Ovary (tissue), 9 donors: ENCODE data around the gene POLL. TPM values are rescaled to one million over a fixed set of nuclear protein-coding genes. Genes with fewer than 3 reads are reported as not detected.

Source experiments
- DNase-seq, 5 donors: peaks; one replicate each; pipeline ENCODE4 v3.0.0-alpha.2; 2019 to 2020
- H3K27ac ChIP-seq, 2 donors: fragments of 200-600 bp; one replicate each; pipeline versions ENCODE4 v1.5.1 to v1.8.0; 2019 to 2022
- H3K27me3 ChIP-seq: fragments of 200-600 bp; one replicate; pipeline ENCODE4 v1.8.0; 2022
- H3K36me3 ChIP-seq: fragments of 200-600 bp; sonication (generic); one replicate; pipeline ENCODE4 v1.5.1; 2019
- H3K4me1 ChIP-seq: one replicate; pipeline ENCODE4 v1.8.1; 2013; ENCODE audit warnings: mild to moderate bottlenecking, moderate library complexity; ENCODE audit not compliant: insufficient read depth
- H3K4me3 ChIP-seq: fragments of 200-600 bp; sonication (generic); one replicate; pipeline ENCODE4 v1.5.1; 2017
- H3K9me3 ChIP-seq, 2 donors: fragments of 200-600 bp in 1 of 2; sonication (generic) in 1 of 2; one replicate each; pipeline versions ENCODE4 v1.5.1 to v1.8.1; 2013 to 2019; ENCODE audit warnings: mild to moderate bottlenecking in 1 of 2, moderate library complexity in 1 of 2
- EP300 ChIP-seq: sonication (generic); formaldehyde crosslinking; IDR thresholded peaks from one replicate; pipeline ENCODE4 v1.6.1; 2017; ENCODE audit warnings: antibody characterized with exemption
- POLR2A ChIP-seq: fragments of 450-650 bp; IDR thresholded peaks from one replicate; pipeline ENCODE4 v1.6.1; 2017; ENCODE audit warnings: antibody characterized with exemption, mild to moderate bottlenecking, moderate library complexity
- WGBS, 3 donors: extraction: QIAGEN DNeasy Blood & Tissue Kit in 1 of 3; methylation state at CpG; one replicate each; pipeline versions ENCODE4 v1.1.5 to v1.1.7; 2013 to 2017; 5-methylcytosine and 5-hydroxymethylcytosine counted together
- intact Hi-C, 4 donors: fragments of 100-400 bp; cut with DNase I; formaldehyde crosslinking; loops; one replicate each; pipeline versions ENCODE4 v1.11.0 to v1.15.1; 2022 to 2023
- polyA plus RNA-seq, 2 donors: library from polyadenylated mRNA; stranded (reverse); fragments of 200-250 nt in 1 of 2; fragments of 350-450 nt in 1 of 2; fragmentation: Illumina TruSeq in 1 of 2; extraction: RNeasy Lipid Tissue Mini Kit (QIAGEN cat#74804) in 1 of 2; gene quantifications; one replicate each; pipeline ENCODE4 v1.2.3, GENCODE V29; 2013 to 2014
- total RNA-seq, 7 donors: library from RNA; depleted of rRNA in 2 of 7; stranded (reverse); fragments of >200 nt in 2 of 7; fragmentation: NEBNext Ultra II Directional in 3 of 7; extraction: Animal tissue kit (Norgen Biotek cat#: 25700) in 3 of 7; gene quantifications; one replicate each; pipeline versions ENCODE4 v1.1.0 to v1.2.4, GENCODE V29; 2016 to 2023
- TF ChIP-seq, protein P1 (sequence below), 3 donors: fragments of 450-650 bp in 2 of 3; fragments of 200-600 bp in 1 of 3; IDR thresholded peaks; one replicate each; pipeline versions ENCODE4 v1.5.1 to v1.8.0; 2016 to 2022; ENCODE audit warnings: antibody characterized with exemption in 3 of 3, mild to moderate bottlenecking in 1 of 3
- donor health status: DM: no; HTN: no; CAD: no; lungs with moderate emphysema.
- donor health status: DM: no; HTN: no; CAD: no.
- donor health status: Bipolar disorder and iron deficiency.
- donor health status: DM: yes; HTN: yes; CAD: no.
- donor health status: DM: no; HTN: no; CAD: no.
- donor health status: DM: yes; HTN: yes; CAD: no.

POLL gene
- total and polyA plus RNA-seq, 9 donors = 17.3 to 33.8 (median 31.0) TPM

DNA sequence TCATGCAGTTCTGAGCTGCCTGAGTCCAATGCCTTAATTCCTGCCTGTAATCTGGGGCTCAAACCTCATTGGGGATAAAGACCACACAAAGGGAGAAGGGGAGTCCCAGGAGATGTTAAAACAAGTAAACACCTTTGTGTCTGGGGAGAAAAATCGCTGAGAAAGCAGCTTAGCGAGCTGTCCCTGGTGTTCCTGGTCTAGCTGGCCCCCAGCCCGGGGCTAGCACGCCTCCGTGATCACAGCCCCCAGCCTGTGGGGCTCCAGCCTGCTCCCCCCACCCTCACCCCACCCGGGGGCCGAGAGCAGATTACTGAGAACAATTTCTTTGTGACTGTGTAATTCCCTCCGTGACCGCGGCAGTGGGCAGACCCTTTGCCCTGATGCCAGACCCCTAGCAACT is 24.8 kb upstream of the POLL start:
- intact Hi-C loops = no loop called here
- WGBS, 3 donors = 25 to 52% (median 28%) methylated on average over 10 of the region's 10 CpGs
- H3K27me3 ChIP-seq = no peaks in the 10 kb centered on the region
- H3K4me3 ChIP-seq = no peak overlapping the region
- TF ChIP-seq EP300 = no peak
- TF ChIP-seq, protein P1, sequence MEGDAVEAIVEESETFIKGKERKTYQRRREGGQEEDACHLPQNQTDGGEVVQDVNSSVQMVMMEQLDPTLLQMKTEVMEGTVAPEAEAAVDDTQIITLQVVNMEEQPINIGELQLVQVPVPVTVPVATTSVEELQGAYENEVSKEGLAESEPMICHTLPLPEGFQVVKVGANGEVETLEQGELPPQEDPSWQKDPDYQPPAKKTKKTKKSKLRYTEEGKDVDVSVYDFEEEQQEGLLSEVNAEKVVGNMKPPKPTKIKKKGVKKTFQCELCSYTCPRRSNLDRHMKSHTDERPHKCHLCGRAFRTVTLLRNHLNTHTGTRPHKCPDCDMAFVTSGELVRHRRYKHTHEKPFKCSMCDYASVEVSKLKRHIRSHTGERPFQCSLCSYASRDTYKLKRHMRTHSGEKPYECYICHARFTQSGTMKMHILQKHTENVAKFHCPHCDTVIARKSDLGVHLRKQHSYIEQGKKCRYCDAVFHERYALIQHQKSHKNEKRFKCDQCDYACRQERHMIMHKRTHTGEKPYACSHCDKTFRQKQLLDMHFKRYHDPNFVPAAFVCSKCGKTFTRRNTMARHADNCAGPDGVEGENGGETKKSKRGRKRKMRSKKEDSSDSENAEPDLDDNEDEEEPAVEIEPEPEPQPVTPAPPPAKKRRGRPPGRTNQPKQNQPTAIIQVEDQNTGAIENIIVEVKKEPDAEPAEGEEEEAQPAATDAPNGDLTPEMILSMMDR (IDR thresholded peaks at IDR 0.05) = no peak
- TF ChIP-seq POLR2A = no peak
- H3K4me1 ChIP-seq = no peaks in the 10 kb centered on the region
- DNase-seq = peak in 2 of 5 donors; percentile 29 to 51
- no peaks in the 10 kb centered on the region for H3K9me3 ChIP-seq
- no peak overlapping the region for H3K27ac ChIP-seq
- peaks cover 2% of the 10 kb centered on the region for H3K36me3 ChIP-seq

DNA sequence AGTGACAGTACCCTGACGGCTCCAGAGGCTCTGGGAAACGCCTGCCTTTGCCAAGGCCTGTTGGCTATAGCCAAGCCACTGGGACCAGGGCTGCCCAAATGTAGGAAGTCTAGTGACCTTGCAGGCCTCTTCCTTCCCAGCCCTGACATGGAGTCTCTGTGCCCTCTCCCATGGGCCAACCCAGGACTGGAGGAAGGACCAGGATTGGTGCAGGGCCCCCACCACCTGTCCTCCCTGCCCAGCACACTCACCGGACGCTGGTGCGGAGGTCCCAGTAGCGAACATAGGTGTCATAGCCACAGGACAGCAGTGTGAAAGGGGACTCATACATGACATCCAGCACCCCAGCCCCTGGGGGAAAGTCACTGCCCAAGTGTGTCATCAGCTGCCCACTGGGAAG is 24.0 kb upstream of the POLL start:
- Histone ChIP-seq H3K27ac (no peak overlapping the region), H3K27me3 (no peaks in the 10 kb centered on the region), H3K9me3 (no peaks in the 10 kb centered on the region), H3K4me1 (no peaks in the 10 kb centered on the region), H3K4me3 (no peak overlapping the region), H3K36me3 (peaks cover 2% of the 10 kb centered on the region)
- intact Hi-C loops = no loop called here
- WGBS, 3 donors = 92 to 98% (median 94%) methylated on average over 6 of the region's 6 CpGs
- TF ChIP-seq EP300 (no peak), POLR2A (no peak)
- TF ChIP-seq, protein P1 (IDR thresholded peaks at IDR 0.05) = no peak
- no peak for DNase-seq

DNA sequence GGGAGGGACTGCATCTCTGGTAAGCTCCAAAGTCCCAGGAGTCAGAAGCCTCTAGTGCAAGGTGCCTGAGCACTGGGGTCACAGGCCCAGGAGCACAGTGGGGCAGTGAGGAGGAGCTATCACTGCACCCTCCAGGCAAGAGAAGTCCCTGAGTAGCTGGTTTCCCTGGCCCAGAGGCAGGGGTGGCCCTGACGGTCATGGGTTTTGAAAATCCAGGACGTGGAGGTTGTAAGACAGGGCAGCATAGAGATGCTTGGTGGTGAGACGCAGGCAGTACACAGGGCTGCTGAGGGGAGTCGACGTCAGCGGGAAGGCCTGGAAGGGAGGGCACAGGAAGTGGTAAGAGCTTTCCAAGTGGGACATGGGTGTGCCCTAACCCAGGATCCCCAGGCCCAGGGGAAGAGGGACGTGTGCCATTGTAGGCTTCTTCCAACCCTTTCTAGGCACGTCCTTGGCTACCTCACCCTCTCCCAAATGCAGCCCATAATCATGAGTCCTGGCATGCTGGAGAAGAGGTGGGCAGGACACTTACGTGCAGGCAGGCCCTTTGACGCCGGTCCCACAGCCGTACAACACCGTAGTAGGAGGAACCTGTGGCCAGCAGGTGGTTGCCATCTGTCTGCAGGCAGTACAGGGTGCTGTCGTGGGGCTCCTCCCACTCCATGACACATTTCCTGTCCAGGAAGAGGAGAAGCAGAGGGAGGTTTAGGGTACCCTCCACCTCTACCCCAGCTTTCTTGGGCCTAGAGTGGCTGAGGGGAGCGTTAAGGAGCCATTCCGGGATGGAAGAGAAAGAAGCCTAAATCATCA is 23.2 kb upstream of the POLL start:
- intact Hi-C loops = no loop called here
- Histone ChIP-seq H3K27ac (no peak overlapping the region), H3K36me3 (peaks cover 2% of the 10 kb centered on the region), H3K27me3 (no peaks in the 10 kb centered on the region), H3K9me3 (no peaks in the 10 kb centered on the region), H3K4me1 (no peaks in the 10 kb centered on the region), H3K4me3 (no peak overlapping the region)
- WGBS, 3 donors = 56 to 70% (median 58%) methylated on average over 16 of the region's 16 CpGs
- DNase-seq = no peak
- TF ChIP-seq, protein P1 (IDR thresholded peaks at IDR 0.05) = no peak
- TF ChIP-seq POLR2A (no peak), EP300 (no peak)

DNA sequence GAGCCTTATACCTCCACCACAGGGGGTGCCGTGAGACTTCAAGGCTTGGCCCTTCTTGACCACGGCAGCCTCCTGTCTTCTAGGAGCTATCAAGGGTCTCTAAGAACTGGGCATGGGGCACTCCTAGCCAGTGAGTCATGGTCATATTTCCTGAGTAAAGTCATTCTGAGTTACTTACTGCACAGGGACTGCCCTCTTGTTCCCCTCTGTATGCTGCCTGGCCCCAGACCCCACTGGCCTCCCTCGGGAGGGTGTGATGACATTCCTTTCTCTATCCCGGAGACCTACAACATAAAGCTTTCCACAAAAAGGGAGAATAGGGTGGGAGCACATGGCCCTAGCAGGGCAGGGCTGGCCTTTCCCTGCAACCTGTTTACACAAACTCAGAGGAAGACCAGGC is 21.4 kb upstream of the POLL start:
- no peaks in the 10 kb centered on the region for H3K4me1 ChIP-seq
- H3K36me3 ChIP-seq = peaks cover 2% of the 10 kb centered on the region
- TF ChIP-seq POLR2A (no peak), EP300 (no peak)
- TF ChIP-seq, protein P1 (IDR thresholded peaks at IDR 0.05) = no peak
- no peaks in the 10 kb centered on the region for H3K9me3 ChIP-seq
- H3K4me3 ChIP-seq = no peak overlapping the region
- WGBS, 3 donors = 65 to 88% (median 80%) methylated on average over 4 of the region's 4 CpGs
- no peaks in the 10 kb centered on the region for H3K27me3 ChIP-seq
- no peak for DNase-seq
- H3K27ac ChIP-seq = no peak overlapping the region
- intact Hi-C loops = loop anchor here in 3 of 4 donors (10.0 kb wide), 3 partner anchors 165 to 405 kb away; partner anchors contain the start of genes FGF8 (in 2 of the 3) and NPM3 (in 1 of the 3)
